Mesendoderm (in vitro differentiated cells): Measurements from ENCODE around the gene DDIAS.
"Not testable (repeated sequence)": the region's sequence is repeated elsewhere in the genome, so short reads cannot be mapped to it uniquely, and the experiment has no call there.

ENCODE experiments used
- DNase-seq: peaks from one replicate; pipeline ENCODE4 v3.0.0; 2013
- H2AK5ac ChIP-seq: 2 replicates; pipeline ENCODE4 v1.6.1; 2013; ENCODE audit warnings: low read length, inconsistent platforms
- H2BK120ac ChIP-seq: 2 replicates; pipeline ENCODE4 v1.6.1; 2013; ENCODE audit warnings: low read depth, mild to moderate bottlenecking, low read length, moderate library complexity, mixed read lengths
- H2BK15ac ChIP-seq: replicated peaks from 2 replicates; pipeline ENCODE4 v1.6.1; 2013; ENCODE audit warnings: low read depth, mild to moderate bottlenecking, moderate library complexity
- H2BK5ac ChIP-seq: 2 replicates; pipeline ENCODE4 v1.6.1; 2013; ENCODE audit warnings: low read length, inconsistent platforms
- H3K18ac ChIP-seq: 2 replicates; pipeline ENCODE4 v1.6.1; 2013; ENCODE audit warnings: mild to moderate bottlenecking, low read length, mixed read lengths
- H3K23ac ChIP-seq: one replicate; pipeline ENCODE4 v1.6.1; 2013; ENCODE audit warnings: low read length
- H3K27ac ChIP-seq: 2 replicates; pipeline ENCODE4 v1.5.1; 2013; ENCODE audit warnings: low read depth, mild to moderate bottlenecking, inconsistent platforms, low read length, moderate library complexity
- H3K27me3 ChIP-seq: 2 replicates; pipeline ENCODE4 v1.6.1; 2013; ENCODE audit warnings: low read length, control low read depth, mild to moderate bottlenecking, inconsistent platforms; ENCODE audit not compliant: insufficient read depth, poor library complexity
- H3K36me3 ChIP-seq: 2 replicates; pipeline ENCODE4 v1.6.1; 2013; ENCODE audit warnings: low read length, inconsistent platforms; ENCODE audit not compliant: control insufficient read depth, insufficient read depth
- H3K4ac ChIP-seq: one replicate; pipeline ENCODE4 v1.6.1; 2013; ENCODE audit warnings: low read depth, mild to moderate bottlenecking, low read length, moderate library complexity
- H3K4me1 ChIP-seq: 2 replicates; pipeline ENCODE4 v1.6.1; 2013; ENCODE audit warnings: low read depth, low read length, inconsistent platforms; ENCODE audit not compliant: control insufficient read depth
- H3K4me2 ChIP-seq: 2 replicates; pipeline ENCODE4 v1.6.1; 2013; ENCODE audit warnings: low read length
- H3K4me3 ChIP-seq: 2 replicates; pipeline ENCODE4 v1.5.1; 2013; ENCODE audit warnings: mild to moderate bottlenecking, low read length
- H3K56ac ChIP-seq: one replicate; pipeline ENCODE4 v1.6.1; 2013; ENCODE audit warnings: low read length
- H3K79me1 ChIP-seq: 2 replicates; pipeline ENCODE4 v1.6.1; 2013; ENCODE audit warnings: low read length, inconsistent platforms
- H3K79me2 ChIP-seq: 2 replicates; pipeline ENCODE4 v1.6.1; 2013; ENCODE audit warnings: mild to moderate bottlenecking, low read length; ENCODE audit not compliant: control insufficient read depth, insufficient read depth
- H3K9ac ChIP-seq: 2 replicates; pipeline ENCODE4 v1.6.1; 2013; ENCODE audit warnings: low read length, inconsistent platforms
- H4K5ac ChIP-seq: one replicate; pipeline ENCODE4 v1.6.1; 2013; ENCODE audit warnings: low read length
- H4K8ac ChIP-seq: one replicate; pipeline ENCODE4 v1.6.1; 2013; ENCODE audit warnings: low read depth, mild to moderate bottlenecking, control low read depth, low read length, moderate library complexity
- WGBS: extraction: QIAGEN DNeasy Blood & Tissue Kit; methylation state at CpG from one replicate; pipeline ENCODE4 v1.1.7; 2013; ENCODE audit warnings: low lambda C conversion rate, missing lambda C conversion rate; ENCODE audit not compliant: insufficient coverage; ENCODE audit errors: extremely low coverage; 5-methylcytosine and 5-hydroxymethylcytosine counted together

Gene DDIAS

GRCh38 chr11:82942376-82942775 is 40.8 kb downstream of the DDIAS start:
- Histone ChIP-seq H3K18ac (no peak overlapping the region), H4K5ac (no peak overlapping the region), H3K4me1 (no peaks in the 10 kb centered on the region), H3K27ac (no peak overlapping the region), H3K79me1 (no peaks in the 10 kb centered on the region), H3K4ac (no peak overlapping the region), H3K27me3 (no peaks in the 10 kb centered on the region), H2BK120ac (no peak overlapping the region), H3K4me3 (no peak overlapping the region), H3K56ac (no peak overlapping the region), H2AK5ac (no peak overlapping the region), H3K4me2 (no peak overlapping the region), H2BK5ac (no peak overlapping the region), H3K36me3 (no peaks in the 10 kb centered on the region), H3K79me2 (no peaks in the 10 kb centered on the region), H4K8ac (no peak overlapping the region), H3K23ac (no peak overlapping the region), H3K9ac (no peak overlapping the region), H2BK15ac (no peak overlapping the region)
- WGBS: no CpG with 5 or more reads among the region's 2 CpGs
- DNase-seq: no peak

GRCh38 chr11:82943430-82943829 is 41.9 kb downstream of the DDIAS start:
- not testable (repeated sequence) for H2BK15ac ChIP-seq, H2AK5ac ChIP-seq, DNase-seq, H3K23ac ChIP-seq, H3K79me1 ChIP-seq, H2BK120ac ChIP-seq, H2BK5ac ChIP-seq, H3K18ac ChIP-seq, H4K8ac ChIP-seq, H3K4me3 ChIP-seq, H3K56ac ChIP-seq, H3K27me3 ChIP-seq, H3K4me2 ChIP-seq, H3K9ac ChIP-seq, H3K79me2 ChIP-seq, H3K4ac ChIP-seq, H3K36me3 ChIP-seq, H4K5ac ChIP-seq, H3K27ac ChIP-seq, H3K4me1 ChIP-seq
- no CpG with 5 or more reads among the region's 1 CpG for WGBS

DNA sequence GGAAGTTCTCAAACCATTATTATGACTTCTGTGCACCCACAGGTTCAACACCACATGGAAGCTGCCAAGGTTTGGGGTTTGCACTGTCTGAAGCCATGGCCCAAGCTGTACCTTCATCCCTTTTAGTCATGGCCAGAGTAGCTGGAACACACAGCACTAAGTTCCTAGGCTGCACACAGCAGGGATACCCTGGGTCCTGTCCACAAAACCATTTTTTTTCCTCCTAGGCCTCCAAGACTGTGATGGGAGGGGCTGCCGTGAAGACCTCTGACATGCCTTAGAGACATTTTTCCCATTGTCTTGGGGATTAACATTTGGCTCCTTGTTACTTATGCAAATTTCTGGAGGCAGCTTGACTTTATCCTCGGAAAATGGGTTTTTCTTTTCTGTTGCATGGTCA is 42.7 kb downstream of the DDIAS start:
- H3K4me2 ChIP-seq: no peak overlapping the region
- no CpG with 5 or more reads among the region's 2 CpGs for WGBS
- no peaks in the 10 kb centered on the region for H3K79me2 ChIP-seq
- H4K5ac ChIP-seq: no peak overlapping the region
- H3K4me1 ChIP-seq: no peaks in the 10 kb centered on the region
- no peak overlapping the region for H3K56ac ChIP-seq
- peak; percentile 54 for DNase-seq
- H2BK5ac ChIP-seq: no peak overlapping the region
- H3K4me3 ChIP-seq: no peak overlapping the region
- H2AK5ac ChIP-seq: no peak overlapping the region
- no peaks in the 10 kb centered on the region for H3K27me3 ChIP-seq
- no peak overlapping the region for H3K18ac ChIP-seq
- H3K79me1 ChIP-seq: no peaks in the 10 kb centered on the region
- H2BK15ac ChIP-seq: no peak overlapping the region
- no peak overlapping the region for H4K8ac ChIP-seq
- no peak overlapping the region for H3K9ac ChIP-seq
- H3K4ac ChIP-seq: no peak overlapping the region
- no peak overlapping the region for H2BK120ac ChIP-seq
- no peaks in the 10 kb centered on the region for H3K36me3 ChIP-seq
- H3K27ac ChIP-seq: no peak overlapping the region
- no peak overlapping the region for H3K23ac ChIP-seq

- not testable (repeated sequence) for H2BK120ac ChIP-seq, H3K23ac ChIP-seq, H3K4me2 ChIP-seq, H3K79me2 ChIP-seq, H3K4ac ChIP-seq, H4K8ac ChIP-seq, H4K5ac ChIP-seq, DNase-seq, H3K56ac ChIP-seq, H3K4me3 ChIP-seq, H2BK5ac ChIP-seq, H2AK5ac ChIP-seq, H3K27ac ChIP-seq, H2BK15ac ChIP-seq, H3K18ac ChIP-seq, H3K4me1 ChIP-seq, H3K27me3 ChIP-seq, H3K36me3 ChIP-seq, H3K79me1 ChIP-seq, H3K9ac ChIP-seq
- WGBS: no CpG with 5 or more reads among the region's 1 CpG
These were observed 43.5 kb downstream of the DDIAS start for GRCh38 chr11:82945041-82945440.

DNA sequence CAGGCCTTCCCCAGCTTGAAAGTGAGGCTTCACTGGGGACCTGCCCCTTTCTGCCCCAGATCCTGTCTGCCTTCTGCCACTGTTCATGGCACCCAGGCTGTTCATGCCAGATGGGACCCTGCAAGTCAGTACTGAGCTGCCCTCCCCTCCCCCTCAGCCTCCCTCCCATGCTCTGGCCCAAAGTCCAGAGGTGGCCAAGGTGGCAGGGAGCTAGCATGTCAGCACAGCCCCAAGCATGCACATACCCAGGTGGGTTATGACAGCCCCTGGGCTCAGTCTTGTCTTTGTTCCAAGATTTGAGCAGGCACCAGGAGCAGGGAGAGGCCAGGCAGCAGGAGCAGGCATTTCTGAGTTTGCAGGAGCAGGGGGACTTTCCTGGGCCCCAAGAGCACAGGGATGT is 44.1 kb downstream of the DDIAS start:
- no peak for DNase-seq
- no peak overlapping the region for H3K9ac ChIP-seq
- H3K27ac ChIP-seq: no peak overlapping the region
- H3K4me1 ChIP-seq: no peaks in the 10 kb centered on the region
- no peak overlapping the region for H2BK5ac ChIP-seq
- no peak overlapping the region for H2AK5ac ChIP-seq
- no peak overlapping the region for H3K4ac ChIP-seq
- H2BK120ac ChIP-seq: no peak overlapping the region
- H3K79me1 ChIP-seq: no peaks in the 10 kb centered on the region
- H4K5ac ChIP-seq: no peak overlapping the region
- H3K18ac ChIP-seq: no peak overlapping the region
- no peak overlapping the region for H3K23ac ChIP-seq
- H3K27me3 ChIP-seq: no peaks in the 10 kb centered on the region
- H3K56ac ChIP-seq: no peak overlapping the region
- no peak overlapping the region for H4K8ac ChIP-seq
- no peaks in the 10 kb centered on the region for H3K36me3 ChIP-seq
- H3K79me2 ChIP-seq: no peaks in the 10 kb centered on the region
- H2BK15ac ChIP-seq: no peak overlapping the region
- no peak overlapping the region for H3K4me2 ChIP-seq
- H3K4me3 ChIP-seq: no peak overlapping the region

DNA sequence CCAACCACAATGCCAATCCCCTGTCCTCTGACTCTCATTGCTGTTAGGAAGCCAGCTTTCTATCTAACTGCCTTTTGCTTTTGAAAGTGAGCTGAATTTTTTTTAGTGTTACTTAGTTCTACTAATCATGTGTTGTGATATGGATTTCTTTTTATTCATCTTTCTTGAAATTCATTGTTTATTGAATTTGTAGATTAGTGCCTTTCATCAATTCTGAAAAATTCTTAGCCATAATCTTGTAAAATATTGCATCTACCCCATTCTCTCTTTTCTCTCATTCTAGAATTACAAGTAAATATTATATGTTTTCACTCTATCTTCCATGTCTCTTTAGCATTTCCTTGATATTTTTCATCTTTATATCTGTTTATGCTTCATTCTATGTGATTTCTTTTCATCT is 47.8 kb downstream of the DDIAS start:
- Histone ChIP-seq H3K4ac (no peak overlapping the region), H3K79me2 (no peaks in the 10 kb centered on the region), H2BK15ac (no peak overlapping the region), H3K23ac (no peak overlapping the region), H4K5ac (no peak overlapping the region), H2AK5ac (no peak overlapping the region), H3K36me3 (no peaks in the 10 kb centered on the region), H2BK5ac (no peak overlapping the region), H3K79me1 (no peaks in the 10 kb centered on the region), H3K4me3 (no peak overlapping the region), H3K27ac (no peak overlapping the region), H3K18ac (no peak overlapping the region), H3K56ac (no peak overlapping the region), H3K4me1 (no peaks in the 10 kb centered on the region), H4K8ac (no peak overlapping the region), H2BK120ac (no peak overlapping the region), H3K4me2 (no peak overlapping the region), H3K9ac (no peak overlapping the region), H3K27me3 (no peaks in the 10 kb centered on the region)
- DNase-seq: no peak
